GM12878 (cell line): ENCODE results near the gene COL5A1. TPM values are rescaled to one million over a fixed set of nuclear protein-coding genes. Genes with fewer than 3 reads are reported as not detected.

Experiments used
- ATAC-seq: fragments of 200-7000 bp; cut with Tn5 transposase; 3 replicates; pipeline ENCODE4 v1.9.1; 2020; ENCODE audit warnings: mild to moderate bottlenecking, moderate library complexity
- BruUV-seq: library from RNA; stranded (reverse); fragments of 400-500 nt; replicated peaks from 2 replicates; lab custom pipeline; 2021; lab: Mats Ljungman, UMichigan
- CTCF ChIA-PET: fragments of 300-600 bp; sonication (Branson Sonifier 250); formaldehyde crosslinking; extraction: SDS; loops from one replicate; lab custom pipeline; 2021; ENCODE audit warnings: inconsistent platforms; lab: Yijun Ruan, JAX
- POLR2A ChIA-PET: fragments of 350-600 bp; formaldehyde crosslinking; extraction: SDS; loops from one replicate; lab custom pipeline; 2021; ENCODE audit warnings: inconsistent platforms; lab: Charles Lee
- RAD21 ChIA-PET: fragments of 300-600 bp; sonication (Branson Sonifier 250); formaldehyde crosslinking; loops from one replicate; lab custom pipeline; 2023; ENCODE audit warnings: antibody characterized with exemption; ENCODE audit not compliant: unreplicated experiment; lab: Charles Lee
- SMC1A ChIA-PET: fragments of 300-600 bp; sonication (Branson Sonifier 250); formaldehyde crosslinking; loops from one replicate; lab custom pipeline; 2023; ENCODE audit not compliant: unreplicated experiment, uncharacterized antibody; lab: Charles Lee
- DNase-seq: peaks from one replicate; pipeline ENCODE4 v3.0.0-alpha.2; 2011; ENCODE audit warnings: low read depth, low spot score
- FAIRE-seq: peaks from 3 replicates; lab custom pipeline; 2011; peaks lifted over from hg19 to GRCh38; lab: Jason Lieb, UNC
- H2AFZ ChIP-seq: 2 replicates; pipeline ENCODE4 v1.6.0; 2011; ENCODE audit warnings: low read depth, low read length, control low read depth; ENCODE audit not compliant: control insufficient read depth
- H3K27ac ChIP-seq: 2 replicates; pipeline ENCODE4 v1.5.1; 2011; ENCODE audit warnings: control low read depth; ENCODE audit not compliant: control insufficient read depth, insufficient read depth
- H3K27me3 ChIP-seq, 2 experiments: replicated peaks in 1 of 2; 2 replicates each; pipeline versions ENCODE4 v1.6.0 to v1.6.1; 2011; ENCODE audit warnings: low read length in 1 of 2; ENCODE audit not compliant: control insufficient read depth in 2 of 2, insufficient read depth in 2 of 2
- H3K36me3 ChIP-seq, 2 experiments: 2 replicates each; pipeline ENCODE4 v1.5.1; 2011; ENCODE audit warnings: low read length in 1 of 2; ENCODE audit not compliant: control insufficient read depth in 2 of 2, insufficient read depth in 2 of 2
- H3K4me1 ChIP-seq: 2 replicates; pipeline ENCODE4 v1.6.1; 2011; ENCODE audit warnings: mild to moderate bottlenecking, low read length, moderate library complexity, mixed read lengths; ENCODE audit not compliant: control insufficient read depth, insufficient read depth
- H3K4me2 ChIP-seq: 2 replicates; pipeline ENCODE4 v1.6.0; 2011; ENCODE audit warnings: control low read depth; ENCODE audit not compliant: control insufficient read depth, insufficient read depth
- H3K4me3 ChIP-seq: fragments of 200-600 bp; sonication (generic); 2 replicates; pipeline ENCODE4 v1.5.1; 2016
- H3K79me2 ChIP-seq: 2 replicates; pipeline ENCODE4 v1.6.0; 2011; ENCODE audit warnings: low read length; ENCODE audit not compliant: control insufficient read depth, insufficient read depth
- H3K9ac ChIP-seq: 2 replicates; pipeline ENCODE4 v1.8.0; 2011; ENCODE audit warnings: low read length, control low read depth, mixed read lengths; ENCODE audit not compliant: control insufficient read depth, insufficient read depth
- H3K9me3 ChIP-seq: replicated peaks from 3 replicates; pipeline ENCODE4 v1.5.1; 2011; ENCODE audit warnings: mild to moderate bottlenecking, low read length; ENCODE audit not compliant: control insufficient read depth, insufficient read depth
- H4K20me1 ChIP-seq: 2 replicates; pipeline ENCODE4 v1.6.0; 2011; ENCODE audit not compliant: control insufficient read depth, insufficient read depth
- BRCA1 ChIP-seq: IDR thresholded peaks from 2 replicates; pipeline ENCODE4 v1.6.1; 2011; ENCODE audit warnings: low read depth, low read length, improper control_type of control experiment
- CHD1 ChIP-seq: IDR thresholded peaks from 2 replicates; pipeline ENCODE4 v1.6.1; 2012; ENCODE audit warnings: low read depth, low read length, improper control_type of control experiment
- CHD2 ChIP-seq: IDR thresholded peaks from 2 replicates; pipeline ENCODE4 v1.6.1; 2011; ENCODE audit warnings: low read depth, low read length, improper control_type of control experiment, borderline replicate concordance
- EGR1 ChIP-seq, 2 experiments: IDR thresholded peaks; 1 replicate in 1 of 2; 2 replicates in 1 of 2; pipeline ENCODE4 v1.6.1; 2011 to 2012; ENCODE audit warnings: low read depth in 2 of 2, low read length in 2 of 2, borderline replicate concordance in 1 of 2, mild to moderate bottlenecking in 1 of 2, moderate library complexity in 1 of 2
- EP300 ChIP-seq, 2 experiments: fragments of 150-350 bp in 1 of 2; IDR thresholded peaks; 2 replicates each; pipeline ENCODE4 v1.6.1; 2011 to 2012; ENCODE audit warnings: low read depth in 2 of 2, low read length in 2 of 2, borderline replicate concordance in 1 of 2, improper control_type of control experiment in 1 of 2, inconsistent platforms in 1 of 2; ENCODE audit not compliant: control insufficient read depth in 1 of 2
- MEF2A ChIP-seq: IDR thresholded peaks from 2 replicates; pipeline ENCODE4 v1.6.1; 2011; ENCODE audit warnings: low read depth, mild to moderate bottlenecking, low read length, moderate library complexity; ENCODE audit not compliant: insufficient read depth
- NBN ChIP-seq: fragments of 450-650 bp; IDR thresholded peaks from 2 replicates; pipeline ENCODE4 v1.6.1; 2016
- TBL1XR1 ChIP-seq: IDR thresholded peaks from 2 replicates; pipeline ENCODE4 v1.6.1; 2012; ENCODE audit warnings: low read depth, low read length, improper control_type of control experiment
- TCF7 ChIP-seq: IDR thresholded peaks from 2 replicates; pipeline ENCODE4 v1.6.1; 2014; ENCODE audit warnings: antibody characterized with exemption, borderline replicate concordance
- ZBED1 ChIP-seq: IDR thresholded peaks from 2 replicates; pipeline ENCODE4 v1.6.1; 2016; ENCODE audit warnings: borderline replicate concordance
- WGBS: methylation state at CpG from one replicate; pipeline ENCODE4 v1.1.6; 2016; ENCODE audit warnings: low lambda C conversion rate; ENCODE audit not compliant: insufficient replicate concordance, insufficient coverage; ENCODE audit errors: missing lambda C conversion rate; 5-methylcytosine and 5-hydroxymethylcytosine counted together
- in situ Hi-C: fragments of 300-500 bp; cut with MboI; formaldehyde crosslinking; loops from 9 replicates; pipeline ENCODE4 v1.14.3; 2018; ENCODE audit warnings: mixed read lengths
- intact Hi-C: fragments of 100-400 bp; cut with micrococcal nuclease; formaldehyde crosslinking; loops from one replicate; pipeline ENCODE4 v1.14.2; 2022; ENCODE audit not compliant: unreplicated experiment
- polyA plus RNA-seq, 11 experiments: library from polyadenylated mRNA; depleted of rRNA in 4 of 11; unstranded in 6 of 11; stranded (reverse) in 5 of 11; fragments of >200 nt; fragmentation: Nextera tagmentation in 4 of 11; fragmentation: Illumina TruSeq in 1 of 11; extraction: Ambion mirVana in 4 of 11; extraction: Trizol in 1 of 11; gene quantifications; 1 replicate in 1 of 11; 2 replicates in 10 of 11; pipeline versions ENCODE4 v1.2.1 to v1.2.3, GENCODE V29; 2011 to 2016; ENCODE audit warnings: inconsistent platforms in 2 of 11, missing spikeins in 2 of 11, low read depth in 1 of 11
- total RNA-seq, 4 experiments: library from RNA; depleted of rRNA in 3 of 4; stranded (reverse); fragments of >200 nt in 3 of 4; fragmentation: Illumina TruSeq in 1 of 4; extraction: Trizol in 1 of 4; gene quantifications; 2 replicates each; pipeline versions ENCODE4 v1.2.1 to v1.2.3, GENCODE V29; 2013 to 2021
- TF ChIP-seq, protein P1 (sequence below): IDR thresholded peaks from 2 replicates; pipeline ENCODE4 v1.6.1; 2011; ENCODE audit warnings: borderline replicate concordance, low read depth, mild to moderate bottlenecking, moderate library complexity, low read length; ENCODE audit not compliant: insufficient read depth, poor library complexity, severe bottlenecking

COL5A1 gene
- total and polyA plus RNA-seq, 10 of the 15 experiments (the other 5 are each of a cell fraction or from before 2014, with no cell fraction given) = under 0.01 to 0.15 (median 0.13) TPM; not detected in 4

DNA sequence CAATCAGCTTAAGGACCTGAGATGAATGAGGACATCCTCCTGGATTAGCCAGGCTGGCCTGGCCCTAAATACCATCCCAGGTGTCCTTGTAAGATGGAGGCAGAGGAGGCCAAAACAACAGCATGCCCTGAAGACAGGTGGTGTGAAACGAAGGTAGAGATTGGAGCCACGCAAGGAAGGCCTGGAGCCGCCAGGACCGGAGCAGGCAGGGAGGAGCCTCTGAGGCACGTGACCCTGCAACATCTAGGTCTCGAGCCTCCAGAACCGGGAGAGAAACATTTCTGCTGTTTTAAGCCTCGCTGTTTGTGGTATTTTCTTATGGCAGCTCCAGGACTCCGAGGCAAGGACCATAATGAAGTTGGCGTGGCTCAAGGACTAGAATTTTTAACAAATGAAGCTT is 9.7 kb upstream of the COL5A1 start:
- H3K9me3 ChIP-seq = no peaks in the 10 kb centered on the region
- no peak overlapping the region for H2AFZ ChIP-seq
- ChIA-PET RAD21 (no interaction called here), SMC1A (no interaction called here), POLR2A (no interaction called here), CTCF (no interaction called here)
- no peak overlapping the region for H3K4me2 ChIP-seq
- no peaks in the 10 kb centered on the region for H3K79me2 ChIP-seq
- H3K9ac ChIP-seq = no peak overlapping the region
- no peak for ATAC-seq
- H3K27me3 ChIP-seq = no peaks in the 10 kb centered on the region; a peak in 1 of 4 replicates
- H3K36me3 ChIP-seq = no peaks in the 10 kb centered on the region
- no TSS peak for BruUV-seq
- no peak for DNase-seq
- H3K4me1 ChIP-seq = no peaks in the 10 kb centered on the region
- intact Hi-C loops (no loop called here), in situ Hi-C loops (no loop called here)
- WGBS = 24% methylated on average over 10 of the region's 10 CpGs
- H4K20me1 ChIP-seq = no peaks in the 10 kb centered on the region
- FAIRE-seq = no peak
- TF ChIP-seq EGR1 (IDR thresholded peaks at IDR 0.05; ENCODE audit: borderline replicate concordance in 1 of 2, low read depth in 2 of 2, low read length in 2 of 2) (no peak), TCF7 (no peak), BRCA1 (no peak), NBN (no peak), TBL1XR1 (no peak)
- no peak overlapping the region for H3K4me3 ChIP-seq
- no peak overlapping the region for H3K27ac ChIP-seq

DNA sequence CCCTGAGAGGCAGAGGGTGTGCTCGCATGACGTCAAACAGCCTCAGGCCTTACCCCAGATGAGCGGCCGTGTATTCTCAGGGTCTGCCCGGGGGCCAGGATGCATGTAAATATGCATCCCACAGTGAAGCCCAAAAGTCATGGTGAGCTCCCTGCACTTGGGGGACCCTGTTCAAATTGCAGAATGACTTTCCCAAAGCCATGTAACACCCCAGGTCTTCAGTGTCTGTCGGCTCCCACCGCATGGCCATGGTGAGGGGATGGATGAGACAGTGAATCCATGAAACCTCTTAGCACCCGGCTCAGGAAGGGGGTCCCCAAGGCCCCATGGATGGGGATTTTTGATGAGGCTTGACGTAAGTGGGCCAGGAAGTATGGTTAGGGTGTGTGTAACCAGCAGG is 9.3 kb upstream of the COL5A1 start:
- no peak for DNase-seq
- Histone ChIP-seq H3K9ac (no peak overlapping the region), H4K20me1 (no peaks in the 10 kb centered on the region), H3K27me3 (no peaks in the 10 kb centered on the region; a peak in 1 of 4 replicates), H3K36me3 (no peaks in the 10 kb centered on the region), H3K4me2 (no peak overlapping the region), H3K79me2 (no peaks in the 10 kb centered on the region), H3K9me3 (no peaks in the 10 kb centered on the region), H3K27ac (no peak overlapping the region), H2AFZ (no peak overlapping the region), H3K4me3 (no peak overlapping the region), H3K4me1 (no peaks in the 10 kb centered on the region)
- POLR2A ChIA-PET = no interaction called here
- RAD21 ChIA-PET = no interaction called here
- WGBS = 29% methylated on average over 9 of the region's 9 CpGs
- SMC1A ChIA-PET = no interaction called here
- no peak for ATAC-seq
- no TSS peak for BruUV-seq
- intact Hi-C loops = no loop called here
- in situ Hi-C loops = no loop called here
- no peak for FAIRE-seq
- TF ChIP-seq EP300 (IDR thresholded peaks at IDR 0.05; ENCODE audit: borderline replicate concordance in 1 of 2, control insufficient read depth in 1 of 2, low read depth in 2 of 2, low read length in 2 of 2) = no peak
- no peak for TF ChIP-seq CHD2
- no peak for TF ChIP-seq CHD1
- TF ChIP-seq, protein P1, sequence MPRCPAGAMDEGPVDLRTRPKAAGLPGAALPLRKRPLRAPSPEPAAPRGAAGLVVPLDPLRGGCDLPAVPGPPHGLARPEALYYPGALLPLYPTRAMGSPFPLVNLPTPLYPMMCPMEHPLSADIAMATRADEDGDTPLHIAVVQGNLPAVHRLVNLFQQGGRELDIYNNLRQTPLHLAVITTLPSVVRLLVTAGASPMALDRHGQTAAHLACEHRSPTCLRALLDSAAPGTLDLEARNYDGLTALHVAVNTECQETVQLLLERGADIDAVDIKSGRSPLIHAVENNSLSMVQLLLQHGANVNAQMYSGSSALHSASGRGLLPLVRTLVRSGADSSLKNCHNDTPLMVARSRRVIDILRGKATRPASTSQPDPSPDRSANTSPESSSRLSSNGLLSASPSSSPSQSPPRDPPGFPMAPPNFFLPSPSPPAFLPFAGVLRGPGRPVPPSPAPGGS = no peak
- no peak for TF ChIP-seq ZBED1
- no peak for TF ChIP-seq MEF2A
- CTCF ChIA-PET = no interaction called here
